SK-N-MC (cell line): Measurements from ENCODE around the gene VPS52.

Experiments used
- EZH2 ChIP-seq: fragments of 200-600 bp; sonication (generic); IDR thresholded peaks from one replicate; pipeline ENCODE4 v1.6.1; 2017; ENCODE audit warnings: antibody characterized with exemption
- FOXP2 ChIP-seq: optimal IDR thresholded peaks from 2 replicates; pipeline ENCODE3; 2011; ENCODE audit warnings: mild to moderate bottlenecking, moderate library complexity; ENCODE audit not compliant: insufficient read depth; ENCODE audit errors: extremely low read length, control extremely low read depth

GRCh38 chr6:33316603-33317418 lies 45.1 kb upstream of the VPS52 start:
- TF ChIP-seq EZH2 (no peak), FOXP2 (no peak)
